Measurements from ENCODE around the gene TFAP2A. TPM values are rescaled to one million over a fixed set of nuclear protein-coding genes. Genes with fewer than 3 reads are reported as not detected.

TFAP2A gene
- total and polyA plus RNA-seq, 9 donors: 0.10 to 0.67 (median 0.15) TPM; not detected in 1

- no peak overlapping the region for H3K27ac ChIP-seq
- intact Hi-C loops (cut with DNase I): loop anchor here in 1 of 4 donors (10.0 kb wide), 1 partner anchor 1447 kb away; no protein-coding TSS in a partner anchor
- whole genome bisulfite sequencing, 3 donors: 67 to 71% (median 71%) methylated on average over 7 of the region's 7 CpGs
Observed at GRCh38 chr6:10431423-10432164, 16.7 kb upstream of the TFAP2A start.

GRCh38 chr6:10429638-10430427, 15.0 kb upstream of the TFAP2A start:
- no peak overlapping the region for H3K27ac ChIP-seq
- DNase-seq: no peak

More at GRCh38 chr6:10431423-10432164, 16.7 kb upstream of the TFAP2A start:
- H3K9me3 ChIP-seq: no peaks in the 10 kb centered on the region
- no peak overlapping the region for H3K4me3 ChIP-seq
- no peaks in the 10 kb centered on the region for H3K36me3 ChIP-seq
- no peaks in the 10 kb centered on the region for H3K4me1 ChIP-seq (ENCODE audit: insufficient read depth)
- DNase-seq: no peak
- TF ChIP-seq CTCF (IDR thresholded peaks at IDR 0.05): no peak
- no peak for TF ChIP-seq POLR2A (IDR thresholded peaks at IDR 0.05)
- no peak for TF ChIP-seq EP300 (IDR thresholded peaks at IDR 0.05)
- H3K27me3 ChIP-seq: no peaks in the 10 kb centered on the region

GRCh38 chr6:10426781-10427279, 12.0 kb upstream of the TFAP2A start:
- peak overlapping the region; percentile 25 for H3K4me3 ChIP-seq
- TF ChIP-seq POLR2A (IDR thresholded peaks at IDR 0.05) (no peak), EP300 (IDR thresholded peaks at IDR 0.05) (no peak), CTCF (IDR thresholded peaks at IDR 0.05) (no peak)
- no peak overlapping the region for H3K27ac ChIP-seq
- no peaks in the 10 kb centered on the region for H3K36me3 ChIP-seq
- WGBS, 3 donors: 17 to 19% (median 17%) methylated on average over 6 of the region's 6 CpGs
- intact Hi-C loops (cut with DNase I): loop anchor here in 1 of 4 donors (5.0 kb wide), 1 partner anchor 1050 kb away; no protein-coding TSS in a partner anchor
- no peaks in the 10 kb centered on the region for H3K27me3 ChIP-seq
- DNase-seq: no peak
- no peaks in the 10 kb centered on the region for H3K9me3 ChIP-seq
- peaks cover 3% of the 10 kb centered on the region for H3K4me1 ChIP-seq (ENCODE audit: insufficient read depth)

More at GRCh38 chr6:10429638-10430427, 15.0 kb upstream of the TFAP2A start:
- TF ChIP-seq EP300 (IDR thresholded peaks at IDR 0.05): no peak
- no peak for TF ChIP-seq POLR2A (IDR thresholded peaks at IDR 0.05)
- no peak for TF ChIP-seq CTCF (IDR thresholded peaks at IDR 0.05)
- WGBS, 3 donors: 23 to 30% (median 30%) methylated on average over 12 of the region's 12 CpGs
- no peaks in the 10 kb centered on the region for H3K36me3 ChIP-seq
- peaks cover 3% of the 10 kb centered on the region for H3K4me1 ChIP-seq (ENCODE audit: insufficient read depth)
- intact Hi-C loops (cut with DNase I): loop anchor here in 2 of 4 donors (5.0 to 10.0 kb wide), 2 partner anchors 1047 to 1445 kb away; no protein-coding TSS in a partner anchor
- no peak overlapping the region for H3K4me3 ChIP-seq
- H3K27me3 ChIP-seq: no peaks in the 10 kb centered on the region
- no peaks in the 10 kb centered on the region for H3K9me3 ChIP-seq

Data from ovary (tissue), 9 donors.